SKM-1 (cell line): ENCODE measurements around the gene NUTM2A.
"Not testable (repeated sequence)": the region's sequence is repeated elsewhere in the genome, so short reads cannot be mapped to it uniquely, and the experiment has no call there.

Experiments
- DNase-seq: peaks from one replicate; lab custom pipeline; 2025; ENCODE audit not compliant: unreplicated experiment; lab: John Stamatoyannopoulos, UW

The NUTM2A gene

DNA sequence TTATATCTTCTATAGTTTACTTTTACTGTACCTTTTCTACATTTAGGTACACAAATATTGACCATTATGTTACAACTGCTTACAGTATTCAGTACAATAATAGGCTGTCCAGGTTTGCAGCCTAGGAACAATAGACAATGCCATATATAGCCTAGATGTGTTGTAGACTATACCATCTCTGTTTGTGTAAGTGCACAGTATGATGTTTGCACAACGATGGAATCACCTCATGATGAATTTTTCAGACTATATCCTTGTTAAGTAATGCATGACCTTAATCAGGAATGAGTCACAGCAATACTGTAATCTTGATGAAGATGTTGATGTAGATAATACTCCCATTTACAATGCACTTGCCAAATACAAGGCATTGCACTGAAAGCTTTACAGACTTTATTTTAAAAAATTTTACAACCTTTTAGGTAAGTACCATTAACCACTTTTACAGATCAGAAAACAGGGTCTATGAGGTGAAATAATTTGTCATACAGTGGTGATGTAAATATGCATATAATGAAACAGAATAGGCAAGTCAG is 23.6 kb downstream of the NUTM2A start:
- DNase-seq: not testable (repeated sequence)

DNA sequence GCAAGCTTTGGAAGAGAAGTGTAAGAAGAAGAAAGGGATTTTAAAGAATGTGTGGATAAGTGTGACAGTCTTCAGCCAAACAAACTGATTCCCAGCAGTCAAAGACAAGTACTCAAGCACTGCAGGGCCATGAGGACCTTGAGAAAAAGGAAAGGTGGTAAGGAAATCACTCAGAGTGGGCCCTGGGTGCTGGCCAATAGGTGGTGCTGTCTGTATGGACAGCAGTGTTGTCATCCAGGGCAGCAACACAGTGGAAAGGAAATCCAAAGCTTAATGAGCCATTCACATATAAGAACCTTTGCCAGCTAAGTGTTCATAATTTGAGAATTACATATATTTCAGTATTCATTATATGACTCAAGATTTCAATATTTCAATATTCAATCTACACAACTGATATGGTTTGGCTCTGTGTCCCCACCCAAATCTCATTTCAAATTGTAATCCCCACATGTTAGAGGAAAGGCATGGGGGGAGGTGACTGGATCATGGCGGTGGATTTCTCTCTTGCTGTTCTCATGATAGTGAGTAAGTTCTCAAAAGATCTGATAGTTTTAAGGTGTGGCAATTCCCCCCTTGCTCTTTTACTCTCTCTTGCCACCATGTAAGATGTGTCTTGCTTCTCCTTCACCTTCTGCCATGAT is 55.6 kb downstream of the NUTM2A start:
- DNase-seq: not testable (repeated sequence)
